GM18867 (cell line): Measurements from ENCODE around the gene CERS1.

ENCODE experiments used
- ATAC-seq: cut with Tn5 transposase; IDR thresholded peaks from one replicate; pipeline ENCODE4 v1.9.1; 2021; ENCODE audit warnings: mild to moderate bottlenecking, moderate library complexity; ENCODE audit not compliant: unreplicated experiment

The CERS1 gene

GRCh38 chr19:18859676-18860301 is 36.2 kb downstream of the CERS1 start:
- ATAC-seq: no peak

GRCh38 chr19:18858906-18859646 is 36.9 kb downstream of the CERS1 start:
- no peak for ATAC-seq

GRCh38 chr19:18857223-18857622 is 38.7 kb downstream of the CERS1 start:
- no peak for ATAC-seq

GRCh38 chr19:18856385-18857126 is 39.4 kb downstream of the CERS1 start:
- no peak for ATAC-seq

- ATAC-seq: no peak
Measured at GRCh38 chr19:18855647-18856384, 40.1 kb downstream of the CERS1 start.

GRCh38 chr19:18854982-18855381 is 41.0 kb downstream of the CERS1 start:
- no peak for ATAC-seq

GRCh38 chr19:18853755-18854427 is 42.1 kb downstream of the CERS1 start:
- ATAC-seq: no peak

GRCh38 chr19:18852648-18853047 is 43.3 kb downstream of the CERS1 start:
- ATAC-seq: no peak

GRCh38 chr19:18851673-18852325 is 44.2 kb downstream of the CERS1 start:
- no peak for ATAC-seq

- ATAC-seq: no peak
Measured at GRCh38 chr19:18850471-18851375, 45.2 kb downstream of the CERS1 start.

- ATAC-seq: no peak
Measured at GRCh38 chr19:18849838-18850400, 46.0 kb downstream of the CERS1 start.

GRCh38 chr19:18848878-18849661 is 46.9 kb downstream of the CERS1 start:
- no peak for ATAC-seq

GRCh38 chr19:18847549-18848463 is 48.2 kb downstream of the CERS1 start:
- ATAC-seq: no peak

GRCh38 chr19:18846862-18847548 is 49.0 kb downstream of the CERS1 start:
- ATAC-seq: no peak

GRCh38 chr19:18845961-18846360 is 50.0 kb downstream of the CERS1 start:
- ATAC-seq: no peak

- ATAC-seq: no peak
Measured at GRCh38 chr19:18844806-18845329, 51.1 kb downstream of the CERS1 start.
